DMS79 (cell line): ENCODE measurements around the gene MED22.
A peak's percentile ranks its signal among the peaks of the same experiment; 100 is the strongest.
"Not testable (repeated sequence)": the region's sequence is repeated elsewhere in the genome, so short reads cannot be mapped to it uniquely, and the experiment has no call there.

Experiments
- DNase-seq: peaks from one replicate; lab custom pipeline; 2025; lab: John Stamatoyannopoulos, UW

The MED22 gene

GRCh38 chr9:133334888-133335287 lies 13.0 kb downstream of the MED22 start:
- not testable (repeated sequence) for DNase-seq

DNA sequence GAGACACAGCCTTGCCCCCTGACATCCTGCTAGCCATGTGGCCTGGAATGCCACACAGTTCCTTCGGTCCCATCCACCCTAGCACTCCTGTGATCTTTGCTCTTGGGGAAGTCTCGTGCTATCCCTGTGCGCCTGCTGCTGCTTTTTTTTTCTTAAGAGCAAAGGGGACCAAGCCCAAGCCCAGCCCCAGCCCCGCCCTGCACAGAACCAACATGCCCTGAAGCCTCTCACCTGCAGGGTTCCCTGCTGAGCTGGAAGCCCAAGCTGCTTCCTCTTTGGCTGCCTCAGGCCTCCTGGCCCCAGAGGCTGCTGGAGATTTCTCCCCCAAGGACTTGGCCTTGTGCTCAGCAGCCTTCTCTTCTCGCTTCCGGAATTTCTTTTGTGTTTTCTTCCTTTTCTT lies 13.8 kb downstream of the MED22 start:
- DNase-seq, result no peak

DNA sequence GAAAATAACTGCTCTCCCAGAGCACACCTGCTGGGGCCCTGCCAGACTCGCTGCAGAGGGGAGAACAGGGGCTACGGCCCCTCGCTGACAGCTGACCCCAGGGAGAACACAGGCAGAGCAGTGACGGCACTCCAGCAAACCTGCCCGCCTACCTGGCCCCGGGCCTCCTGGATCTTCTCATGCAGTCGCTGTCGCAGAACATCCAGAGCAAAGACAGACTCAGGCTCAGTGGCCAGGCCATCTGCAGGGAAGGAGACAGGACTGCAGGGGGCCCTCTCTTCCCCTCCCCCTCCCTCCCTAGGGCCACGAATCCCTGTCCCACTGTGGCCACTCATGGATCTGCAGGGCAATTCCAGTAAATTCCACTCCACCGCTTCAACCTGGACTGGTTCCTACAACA lies 14.4 kb downstream of the MED22 start:
- no peak for DNase-seq

DNA sequence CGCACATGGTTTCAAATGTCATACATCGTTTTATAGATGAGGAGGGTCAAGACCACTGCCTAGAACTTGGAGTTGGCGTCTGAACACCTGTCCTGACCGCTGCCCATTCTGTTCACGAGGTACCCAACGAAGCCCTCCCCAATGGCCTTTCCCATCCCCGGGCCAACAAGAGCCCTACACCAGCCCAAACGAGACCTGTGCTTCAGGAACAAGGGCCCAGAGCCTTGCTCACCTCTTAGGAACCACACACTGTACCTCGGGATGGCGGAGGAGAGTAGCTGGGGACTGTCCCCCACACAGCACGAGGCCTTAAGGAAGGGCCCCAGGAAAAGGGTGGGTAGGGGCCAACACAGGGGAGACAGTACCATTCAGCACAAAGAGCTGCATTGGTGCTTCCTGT lies 14.9 kb downstream of the MED22 start:
- no peak for DNase-seq

GRCh38 chr9:133332381-133332730 lies 15.6 kb downstream of the MED22 start:
- no peak for DNase-seq

- DNase-seq, result no peak
Observed at GRCh38 chr9:133331641-133332380, 16.1 kb downstream of the MED22 start.

DNA sequence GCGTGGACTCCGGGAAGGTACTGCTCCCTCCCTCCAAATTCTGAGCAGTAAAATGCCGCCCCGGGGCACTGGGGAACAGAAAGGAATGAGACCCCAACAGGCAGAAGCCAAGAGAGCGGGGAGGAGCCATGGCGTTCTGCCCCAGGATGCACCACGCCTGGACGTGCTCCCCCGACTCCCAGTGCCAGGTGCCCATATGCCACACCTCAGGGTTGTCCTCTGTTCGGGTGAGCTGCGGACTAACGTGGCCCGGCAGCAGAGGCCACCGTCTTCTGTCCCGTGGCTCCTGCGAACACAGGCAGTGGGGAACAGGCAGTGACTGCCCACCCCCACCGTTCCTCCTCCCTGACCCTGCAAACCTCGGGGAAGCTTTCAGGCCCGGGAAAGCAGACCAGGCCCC lies 16.7 kb downstream of the MED22 start:
- DNase-seq, result no peak

DNA sequence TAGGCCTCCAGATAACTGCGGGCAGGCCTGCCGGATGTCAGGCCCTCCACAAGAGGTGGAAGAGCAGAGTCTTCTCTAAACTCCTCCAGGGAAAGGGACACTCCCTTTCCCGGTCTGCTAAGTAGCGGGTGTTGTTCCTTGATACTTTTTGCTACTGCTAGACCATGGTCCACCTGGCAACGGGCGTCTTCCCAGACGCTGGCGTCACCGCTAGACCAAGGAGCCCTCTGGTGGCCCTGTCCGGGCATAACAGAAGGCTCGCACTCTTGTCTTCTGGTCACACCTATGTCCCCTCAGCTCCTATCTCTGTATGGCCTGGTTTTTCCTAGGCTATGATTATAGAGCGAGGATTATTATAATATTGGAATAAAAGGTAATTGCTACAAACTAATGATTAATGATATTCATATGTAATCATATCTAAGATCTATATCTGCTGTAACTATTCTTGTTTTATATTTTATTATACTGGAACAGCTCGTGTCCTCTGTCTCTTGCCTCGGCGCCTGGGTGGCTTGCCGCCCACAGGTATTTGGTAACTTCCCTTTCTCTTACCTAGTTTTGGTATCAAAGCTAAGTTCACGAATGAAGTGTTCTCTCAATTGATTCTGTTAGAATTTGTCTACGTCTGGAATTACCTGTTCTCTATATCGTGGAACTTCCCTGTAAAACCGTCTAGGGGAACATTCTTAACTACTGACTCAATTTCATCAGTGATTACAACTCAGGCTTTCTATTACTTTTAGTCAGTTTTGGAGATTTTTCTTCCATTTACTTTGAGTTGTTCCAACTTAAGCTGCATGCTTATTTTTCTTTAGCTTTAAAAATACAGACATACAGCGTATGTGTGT lies 18.4 kb downstream of the MED22 start:
- not testable (repeated sequence) for DNase-seq

- no peak for DNase-seq
Observed at GRCh38 chr9:133327834-133328484, 20.0 kb downstream of the MED22 start.

DNA sequence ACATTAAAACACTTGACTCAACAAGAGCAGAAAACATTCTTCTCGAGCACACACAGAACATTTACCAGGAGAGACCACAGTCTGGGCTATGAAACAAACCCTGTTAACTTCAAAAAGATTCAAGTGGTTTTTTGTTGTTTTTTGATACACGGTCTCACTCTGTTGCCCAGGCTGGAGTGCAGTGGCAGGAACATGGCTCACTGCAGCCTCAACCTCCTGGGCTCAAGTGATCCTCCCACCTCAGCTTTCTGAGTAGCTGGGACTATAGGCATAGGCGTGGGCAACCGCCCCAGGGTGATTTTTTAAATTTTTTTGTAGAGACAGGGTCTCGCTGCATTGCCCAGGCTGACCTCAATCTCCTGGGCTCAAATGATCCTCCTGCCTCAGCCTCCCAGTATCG lies 20.9 kb downstream of the MED22 start:
- DNase-seq, result peak; percentile 87

DNA sequence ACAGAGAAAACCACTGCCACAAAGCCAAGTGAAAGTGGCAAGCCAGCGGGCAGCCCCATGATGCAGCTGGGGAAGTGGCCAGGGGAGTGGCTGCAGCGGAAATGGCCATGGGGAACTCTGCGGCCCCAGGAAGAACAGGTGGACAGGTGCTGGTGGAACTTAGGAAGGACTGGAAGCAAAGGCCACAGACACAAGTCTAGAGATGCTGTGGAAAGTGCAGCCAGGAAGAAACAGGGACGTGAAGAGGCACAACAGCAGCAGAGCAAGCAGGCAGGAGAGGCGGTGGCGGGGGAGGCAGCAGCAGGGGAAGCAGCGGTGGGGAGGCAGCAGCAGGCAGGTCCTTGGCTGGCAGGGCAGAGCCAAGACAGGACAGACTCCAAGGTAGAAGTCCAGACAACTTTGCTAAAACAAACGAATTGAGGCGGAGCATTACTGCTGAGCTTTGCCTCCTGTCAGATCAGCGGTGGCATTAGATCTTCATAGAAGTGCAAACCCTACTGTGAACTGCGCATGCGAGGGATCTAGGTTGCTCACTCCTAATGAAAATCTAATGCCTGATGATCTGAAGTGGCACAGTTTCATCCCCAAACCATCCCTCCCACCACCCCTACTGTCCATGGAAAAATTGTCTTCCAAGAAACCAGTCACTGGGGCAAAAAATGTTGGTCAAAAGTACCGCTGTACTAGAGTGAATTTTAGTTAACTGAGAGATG lies 23.8 kb downstream of the MED22 start:
- no peak for DNase-seq

GRCh38 chr9:133323211-133323610 lies 24.7 kb downstream of the MED22 start:
- no peak for DNase-seq

DNA sequence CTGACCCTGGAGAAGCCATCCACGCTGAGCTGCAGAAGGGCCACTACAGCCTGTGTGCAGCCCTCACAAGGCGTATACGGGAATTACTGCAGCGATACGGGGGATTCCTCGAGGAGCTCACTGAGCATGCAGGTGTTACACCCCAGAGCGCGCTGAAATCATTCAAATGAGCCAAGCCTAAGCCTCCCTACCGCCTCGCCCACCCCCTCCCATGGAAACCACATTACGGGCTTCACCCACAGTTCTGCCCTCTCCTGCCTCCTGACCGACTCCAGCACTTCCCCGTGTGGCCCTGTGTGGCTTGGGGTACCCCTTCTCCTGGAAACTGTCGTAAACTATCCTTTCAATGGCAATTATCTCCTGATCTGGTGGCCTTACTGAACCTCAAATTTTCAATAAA lies 25.2 kb downstream of the MED22 start:
- no peak for DNase-seq

GRCh38 chr9:133321411-133321935 lies 26.5 kb downstream of the MED22 start:
- no peak for DNase-seq

- no peak for DNase-seq
Observed at GRCh38 chr9:133320421-133320881, 27.5 kb downstream of the MED22 start.

GRCh38 chr9:133317551-133317950 lies 30.4 kb downstream of the MED22 start:
- not testable (repeated sequence) for DNase-seq

- DNase-seq, result no peak
Observed at GRCh38 chr9:133315997-133316396, 31.9 kb downstream of the MED22 start.

DNA sequence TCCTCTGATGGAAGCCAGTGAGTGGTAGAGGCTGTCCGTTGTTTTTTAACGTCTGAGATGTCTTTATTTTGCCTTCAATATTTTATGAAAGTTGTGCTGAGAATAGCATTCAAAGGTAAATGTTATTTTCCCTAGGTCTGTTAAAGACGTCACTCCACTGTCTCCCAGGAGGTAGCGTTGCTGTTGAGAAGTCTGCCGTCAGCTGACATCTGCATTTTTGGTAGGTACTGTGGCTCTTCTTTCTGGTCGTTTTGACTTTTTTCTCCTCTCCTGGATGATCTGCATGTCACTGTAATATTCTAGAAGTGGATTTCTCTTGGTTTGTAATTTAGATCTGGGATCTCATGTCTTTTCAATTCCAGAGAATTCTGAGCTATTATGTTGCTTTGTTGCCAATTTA lies 38.3 kb downstream of the MED22 start:
- DNase-seq, result no peak

GRCh38 chr9:133307301-133307700 lies 40.6 kb downstream of the MED22 start:
- no peak for DNase-seq

GRCh38 chr9:133306242-133307204 lies 41.4 kb downstream of the MED22 start:
- no peak for DNase-seq

- no peak for DNase-seq
Observed at GRCh38 chr9:133305731-133306130, 42.2 kb downstream of the MED22 start.
